ENCODE results near the gene KRT4. TPM values are rescaled to one million over a fixed set of nuclear protein-coding genes. Genes with fewer than 3 reads are reported as not detected.

Gene KRT4
- total RNA-seq, 2 experiments from 2014 or later, result 0.11 to 0.16 TPM

GRCh38 chr12:52800259-52800917, 13.5 kb downstream of the KRT4 start:
- H3K4me3 Mint-ChIP-seq, result no peak overlapping the region
- no peaks in the 10 kb centered on the region for H3K9me3 Mint-ChIP-seq
- no peak for DNase-seq
- no peak for ATAC-seq
- CTCF ChIA-PET, result interaction anchor here (0.6 kb wide), 1 partner anchor 76 kb away, joined by 3 read pairs; no protein-coding TSS in a partner anchor
- POLR2A ChIA-PET, result interaction anchor here (0.6 kb wide), 2 partner anchors 245 to 264 kb away, joined by 3 read pairs; no protein-coding TSS in a partner anchor
- no peaks in the 10 kb centered on the region for H3K4me1 Mint-ChIP-seq (ENCODE audit: low read depth)
- no peaks in the 10 kb centered on the region for H3K27me3 Mint-ChIP-seq
- no peak for TF ChIP-seq CTCF (IDR thresholded peaks at IDR 0.05)
- H3K36me3 Mint-ChIP-seq (ENCODE audit: low read depth), result no peaks in the 10 kb centered on the region
- H3K27ac Mint-ChIP-seq, result no peak overlapping the region
- intact Hi-C loops (cut with micrococcal nuclease), result no loop called here

- no peak for ATAC-seq
- no peak for DNase-seq
- Mint-ChIP-seq H3K4me1 (ENCODE audit: low read depth) (peaks cover under 1% of the 10 kb centered on the region), H3K27me3 (no peaks in the 10 kb centered on the region), H3K9me3 (no peaks in the 10 kb centered on the region), H3K36me3 (ENCODE audit: low read depth) (no peaks in the 10 kb centered on the region), H3K4me3 (no peak overlapping the region), H3K27ac (no peak overlapping the region)
- ChIA-PET POLR2A (interaction anchor here (0.6 kb wide), 1 partner anchor 245 kb away, joined by 3 read pairs; no protein-coding TSS in a partner anchor), CTCF (interaction anchor here (0.6 kb wide), 1 partner anchor 77 kb away, joined by 3 read pairs; no protein-coding TSS in a partner anchor)
- intact Hi-C loops (cut with micrococcal nuclease), result no loop called here
- TF ChIP-seq CTCF (IDR thresholded peaks at IDR 0.05), result no peak
Observed at GRCh38 chr12:52799505-52800211, 14.3 kb downstream of the KRT4 start.

- H3K27me3 Mint-ChIP-seq, result no peaks in the 10 kb centered on the region
- H3K4me1 Mint-ChIP-seq (ENCODE audit: low read depth), result peaks cover 7% of the 10 kb centered on the region
- intact Hi-C loops (cut with micrococcal nuclease), result no loop called here
- H3K4me3 Mint-ChIP-seq, result no peak overlapping the region
- ATAC-seq, result no peak
- DNase-seq, result no peak
- no peaks in the 10 kb centered on the region for H3K9me3 Mint-ChIP-seq
- no peak overlapping the region for H3K27ac Mint-ChIP-seq
- H3K36me3 Mint-ChIP-seq (ENCODE audit: low read depth), result no peaks in the 10 kb centered on the region
- ChIA-PET POLR2A (no interaction called here), CTCF (interaction anchor here (1.3 kb wide), 1 partner anchor 85 kb away, joined by 4 read pairs; no protein-coding TSS in a partner anchor)
- TF ChIP-seq CTCF (IDR thresholded peaks at IDR 0.05), result no peak
Observed at GRCh38 chr12:52798671-52799504, 15.0 kb downstream of the KRT4 start.

- H3K9me3 Mint-ChIP-seq, result no peaks in the 10 kb centered on the region
- no peaks in the 10 kb centered on the region for H3K36me3 Mint-ChIP-seq (ENCODE audit: low read depth)
- CTCF ChIA-PET, result interaction anchor here (1.2 to 1.3 kb wide), 2 partner anchors 75 to 86 kb away, joined by 3 to 4 read pairs; no protein-coding TSS in a partner anchor
- POLR2A ChIA-PET, result no interaction called here
- intact Hi-C loops (cut with micrococcal nuclease), result no loop called here
- no peak for DNase-seq
- ATAC-seq, result no peak
- no peak overlapping the region for H3K27ac Mint-ChIP-seq
- no peak overlapping the region for H3K4me3 Mint-ChIP-seq
- H3K4me1 Mint-ChIP-seq (ENCODE audit: low read depth), result peaks cover 7% of the 10 kb centered on the region
- H3K27me3 Mint-ChIP-seq, result no peaks in the 10 kb centered on the region
- TF ChIP-seq CTCF (IDR thresholded peaks at IDR 0.05), result no peak
Observed at GRCh38 chr12:52798003-52798670, 15.8 kb downstream of the KRT4 start.
